ENCODE data around the gene AGPS.
"Not testable (repeated sequence)": the region's sequence is repeated elsewhere in the genome, so short reads cannot be mapped to it uniquely, and the experiment has no call there.

The AGPS gene

GRCh38 chr2:177424120-177424519, 31.5 kb downstream of the AGPS start:
- DNase-seq, result not testable (repeated sequence)

GRCh38 chr2:177424620-177425019, 32.0 kb downstream of the AGPS start:
- not testable (repeated sequence) for DNase-seq

DNA sequence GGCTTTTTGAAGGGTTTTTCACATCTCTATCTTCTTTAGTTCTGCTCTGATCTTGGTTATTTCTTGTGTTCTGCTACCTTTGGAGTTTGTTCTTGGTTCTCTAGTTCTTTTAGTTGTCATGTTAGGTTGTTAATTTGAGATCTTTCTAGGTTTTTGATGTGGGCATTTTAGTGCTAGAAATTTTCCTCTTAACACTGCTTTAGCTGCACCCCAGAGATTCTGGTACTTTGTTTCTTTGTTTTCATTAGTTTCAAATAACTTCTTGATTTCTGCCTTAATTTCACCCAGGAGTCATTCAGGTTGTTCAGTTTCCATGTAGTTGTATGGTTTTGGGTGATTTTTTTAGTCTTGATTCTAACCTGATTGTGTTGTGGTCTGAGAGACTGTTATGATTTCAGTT, 34.7 kb downstream of the AGPS start:
- no peak for DNase-seq

GRCh38 chr2:177427936-177428335, 35.4 kb downstream of the AGPS start:
- not testable (repeated sequence) for DNase-seq

- no peak for DNase-seq
These were observed 37.2 kb downstream of the AGPS start for GRCh38 chr2:177429688-177430325.

- DNase-seq, result no peak
These were observed 37.8 kb downstream of the AGPS start for GRCh38 chr2:177430411-177430810.

DNA sequence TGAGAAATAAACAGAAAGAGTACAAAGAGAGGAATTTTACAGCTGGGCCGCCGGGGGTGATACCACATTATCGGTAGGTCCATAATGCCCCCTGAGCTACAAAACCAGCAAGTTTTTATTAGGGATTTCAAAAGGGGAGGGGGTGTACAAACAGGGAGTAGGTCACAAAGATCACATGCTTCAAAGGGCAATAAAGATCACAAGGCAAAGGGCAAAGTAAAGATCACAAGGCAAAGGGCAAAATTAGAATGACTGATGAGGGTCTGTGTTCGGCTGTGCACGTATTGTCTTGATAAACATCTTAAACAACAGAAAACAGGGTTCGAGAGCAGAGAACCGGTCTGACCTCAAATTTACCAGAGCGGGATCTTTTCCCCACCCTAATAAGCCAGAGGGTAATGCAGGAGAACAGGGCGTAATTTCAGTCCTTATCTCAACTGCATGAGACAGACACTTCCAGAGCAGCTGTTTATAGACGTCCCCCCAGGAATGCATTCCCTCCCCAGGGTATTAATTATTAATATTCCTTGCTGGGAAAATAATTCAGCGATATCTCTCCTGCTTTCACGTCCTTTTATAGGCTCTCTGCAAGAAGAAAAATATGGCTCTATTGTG, 38.6 kb downstream of the AGPS start:
- not testable (repeated sequence) for DNase-seq

GRCh38 chr2:177432703-177433102, 40.1 kb downstream of the AGPS start:
- DNase-seq, result no peak

DNA sequence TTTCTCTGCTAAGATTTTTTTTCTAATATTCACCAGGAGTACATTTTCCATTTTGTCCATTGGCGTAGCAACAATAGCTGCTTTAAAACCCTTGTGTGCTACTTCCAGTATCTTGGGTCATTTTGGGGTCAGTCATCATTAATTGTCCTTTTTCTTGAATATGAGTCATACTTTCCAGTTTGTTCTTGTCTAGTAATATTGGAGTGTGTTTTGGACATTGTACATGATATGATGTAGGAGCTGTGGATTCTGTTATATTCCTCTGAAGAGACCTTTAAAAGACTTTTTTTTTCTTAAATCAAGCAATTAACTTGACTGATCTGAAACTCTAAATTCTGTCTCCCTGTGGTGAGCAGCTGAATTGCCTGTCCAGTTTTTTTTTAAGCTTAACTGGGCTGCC, 40.8 kb downstream of the AGPS start:
- DNase-seq, result no peak

- DNase-seq, result no peak
These were observed 41.9 kb downstream of the AGPS start for GRCh38 chr2:177434475-177434874.

DNA sequence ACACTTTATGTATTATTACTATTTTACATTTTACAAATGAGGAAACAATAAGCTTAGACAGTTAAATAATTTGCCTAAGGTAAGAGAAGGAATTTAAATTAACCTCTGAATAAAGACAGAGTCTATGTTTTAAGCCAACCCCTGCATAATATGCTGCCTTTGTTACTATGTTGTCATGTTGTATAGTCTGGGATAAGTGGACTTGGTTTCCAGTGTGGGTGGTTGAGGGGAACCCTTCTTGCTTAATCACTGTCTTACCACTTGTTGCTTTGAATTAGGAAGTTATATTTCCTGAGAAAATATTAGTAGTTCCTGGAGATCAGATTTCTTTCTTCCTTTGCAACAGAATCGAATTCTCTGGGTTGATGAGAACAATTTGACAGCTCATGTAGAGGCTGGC, 52.6 kb downstream of the AGPS start:
- no peak for DNase-seq

GRCh38 chr2:177448031-177448430, 55.5 kb downstream of the AGPS start:
- DNase-seq, result no peak

- no peak for DNase-seq
These were observed 56.6 kb downstream of the AGPS start for GRCh38 chr2:177449159-177449558.

DNA sequence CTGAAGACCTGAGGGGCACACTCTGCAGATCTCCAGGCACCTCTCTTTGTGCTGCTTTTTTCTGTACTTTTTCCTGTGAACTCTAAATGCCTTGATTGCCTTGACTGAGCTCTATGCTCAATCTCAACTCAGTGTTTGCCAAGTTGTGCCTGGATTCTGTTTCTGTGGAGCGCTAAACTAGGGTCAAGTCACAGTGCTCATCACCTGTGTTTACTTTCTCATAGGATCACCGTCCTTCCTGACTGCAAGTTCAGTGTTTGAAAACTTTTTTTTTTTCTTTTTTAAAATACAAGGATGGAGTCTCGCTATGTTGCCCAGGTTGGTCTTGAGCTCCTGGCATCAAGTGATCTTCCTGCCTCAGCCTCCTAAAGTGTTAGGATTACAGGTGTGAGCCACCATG, 62.6 kb downstream of the AGPS start:
- DNase-seq, result no peak

GRCh38 chr2:177459756-177460155, 67.2 kb downstream of the AGPS start:
- DNase-seq, result not testable (repeated sequence)

- no peak for DNase-seq
These were observed 68.5 kb downstream of the AGPS start for GRCh38 chr2:177460973-177461585.

DNA sequence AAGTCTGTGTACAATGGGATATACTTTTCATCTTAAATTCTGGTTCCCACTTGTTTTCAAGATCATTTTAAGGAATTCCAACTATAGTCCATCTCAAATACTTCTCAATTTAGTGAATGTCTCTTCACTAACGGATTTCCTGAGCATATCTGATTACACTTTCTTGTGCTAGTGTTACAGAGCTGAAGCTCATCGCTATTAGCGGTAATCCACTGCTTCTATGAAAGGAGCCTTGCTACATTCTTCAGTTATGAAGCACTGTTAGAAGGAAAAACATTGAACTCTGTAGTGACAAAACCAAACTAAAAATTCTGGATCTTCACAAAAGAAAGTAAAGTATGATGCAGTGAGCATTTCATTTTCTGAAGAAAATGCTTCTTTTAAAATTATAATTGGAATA, 72.0 kb downstream of the AGPS start:
- no peak for DNase-seq

DNA sequence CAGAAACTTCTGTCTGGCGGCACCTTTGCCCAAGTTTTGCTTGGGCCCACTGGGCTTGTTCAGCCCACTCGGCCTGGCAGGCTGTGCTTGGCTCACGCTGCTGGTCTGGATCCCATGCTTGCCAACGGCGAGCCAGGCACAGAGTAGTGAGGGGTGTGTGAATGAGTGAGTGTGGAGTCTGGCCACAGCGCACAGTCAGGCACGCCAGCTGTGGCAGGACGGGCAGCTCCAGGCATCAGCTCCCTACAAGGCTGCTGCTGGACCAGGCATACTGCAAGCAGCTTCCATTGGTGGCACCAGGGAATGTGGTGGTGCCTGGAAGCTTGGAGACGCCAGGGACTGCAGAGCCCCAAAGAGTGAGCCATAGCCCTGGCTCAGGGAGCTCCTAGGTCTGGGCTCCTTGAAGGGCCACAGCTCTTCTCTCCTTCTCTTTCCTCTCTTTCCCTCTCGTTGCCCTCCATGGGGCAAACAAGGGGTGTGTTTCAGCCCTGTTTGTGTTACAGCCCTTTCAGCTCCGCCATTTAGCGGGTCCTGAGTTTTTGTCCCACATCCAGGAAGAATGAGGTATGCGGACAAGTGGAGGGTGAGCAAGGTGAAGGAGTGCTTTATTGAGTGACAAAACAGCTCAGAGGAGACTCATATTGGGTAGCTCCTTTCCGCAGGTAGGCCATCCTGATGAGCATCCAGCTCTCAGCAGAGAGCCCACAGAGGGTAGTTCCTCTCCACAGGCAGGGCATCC, 73.0 kb downstream of the AGPS start:
- no peak for DNase-seq

DNA sequence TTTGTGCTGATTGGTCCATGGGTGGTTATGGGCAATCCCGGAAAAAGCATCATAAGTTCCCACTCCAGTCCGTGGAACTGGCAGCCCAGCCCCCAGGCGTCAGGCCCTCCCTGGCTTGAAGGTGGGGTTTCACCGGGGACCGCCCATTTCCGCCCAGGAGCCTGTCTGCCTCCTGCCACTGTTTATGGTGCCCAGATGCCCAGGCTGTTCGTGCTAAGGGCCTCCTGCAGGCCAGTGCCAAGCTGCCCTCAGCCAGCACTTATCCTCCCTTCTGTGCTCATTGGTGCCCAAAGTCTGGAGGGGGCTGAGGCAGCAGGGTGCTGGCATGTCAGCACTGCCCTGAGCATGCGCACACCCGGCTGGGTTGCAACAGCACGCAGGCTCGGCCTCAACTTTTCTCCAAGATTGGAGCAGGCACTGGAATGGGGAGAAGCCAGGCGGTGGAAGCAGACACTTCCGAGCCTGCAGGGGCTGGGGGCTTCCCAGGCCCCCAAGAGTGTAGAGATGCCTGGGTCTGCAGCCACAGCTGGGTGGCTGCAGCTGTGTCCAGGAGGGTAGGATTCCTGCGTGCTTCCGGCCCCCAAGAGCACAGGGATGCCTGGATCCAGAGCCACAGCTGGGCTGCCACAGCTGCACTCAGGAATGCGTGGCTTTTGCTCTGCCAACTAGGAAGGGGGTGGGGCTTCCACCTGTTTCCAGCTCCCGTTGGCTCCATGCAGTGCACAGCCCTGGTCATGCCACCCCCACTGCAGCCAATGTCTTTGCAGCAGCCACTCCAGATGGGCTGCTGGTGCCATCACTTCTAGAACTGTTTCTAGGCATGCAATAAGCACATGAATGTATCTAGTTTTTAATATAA, 74.0 kb downstream of the AGPS start:
- no peak for DNase-seq

DNA sequence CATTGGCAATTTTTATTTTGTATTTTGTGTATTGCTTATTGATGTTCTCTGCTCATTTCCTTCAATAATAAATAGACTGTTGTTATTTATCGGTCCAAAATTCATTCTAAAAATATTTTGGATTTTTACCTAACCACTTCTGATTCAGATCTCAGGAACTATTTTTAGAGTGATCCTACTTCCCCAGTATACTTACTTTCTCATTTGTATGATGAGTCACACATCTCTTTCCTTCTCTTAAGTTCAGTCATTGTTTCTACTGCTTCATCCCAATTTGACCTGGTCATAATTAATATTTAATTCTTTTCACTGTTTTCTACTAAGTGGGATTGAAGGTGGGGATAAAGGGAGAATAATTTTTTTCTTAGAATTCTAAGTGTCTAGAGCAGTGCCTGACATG, 75.1 kb downstream of the AGPS start:
- no peak for DNase-seq

DNA sequence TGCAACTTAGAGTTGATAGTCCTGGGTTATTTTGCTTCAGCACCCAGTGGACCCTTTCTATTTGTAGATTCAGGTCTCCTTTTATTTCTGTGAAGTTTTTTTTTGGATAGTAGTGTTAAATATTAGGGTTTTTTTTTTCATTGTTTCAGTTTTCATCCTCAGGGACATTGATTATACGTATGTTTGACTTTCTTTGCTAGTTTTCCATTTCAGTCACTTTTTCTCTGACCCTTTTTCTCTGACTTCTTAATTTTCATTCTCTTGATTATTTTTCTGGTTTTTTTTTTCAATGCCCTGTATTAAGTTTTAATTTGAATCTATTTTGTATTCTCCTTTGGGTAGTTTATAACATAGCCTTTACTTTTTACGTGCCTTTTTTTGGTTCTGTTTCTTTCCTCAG, 79.4 kb downstream of the AGPS start:
- no peak for DNase-seq

DNA sequence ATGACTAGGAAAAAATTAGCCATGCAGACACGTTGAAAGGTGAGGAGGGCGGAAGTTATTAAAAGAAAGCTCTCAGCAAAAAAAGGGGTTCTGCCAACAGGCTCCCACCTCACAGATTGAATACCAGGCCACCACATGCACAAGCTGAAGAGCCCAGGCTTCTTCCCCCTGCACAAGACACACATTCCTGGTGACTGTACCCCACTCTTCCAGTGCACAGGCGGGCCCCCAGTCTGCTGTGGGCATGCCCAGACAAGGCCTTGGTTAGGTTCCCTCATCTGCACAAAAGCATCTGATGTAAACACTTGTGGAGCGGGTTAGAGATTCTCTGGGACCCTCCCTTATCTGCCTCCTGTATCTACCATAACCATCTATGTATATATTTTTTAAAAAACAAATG, 81.7 kb downstream of the AGPS start:
- no peak for DNase-seq

GRCh38 chr2:177474998-177475397, 82.4 kb downstream of the AGPS start:
- no peak for DNase-seq

Measured in NCI-H1092 (cell line).